H1 (cell line): Measurements from ENCODE around the gene S1PR3. TPM values are rescaled to one million over a fixed set of nuclear protein-coding genes. Genes with fewer than 3 reads are reported as not detected.

Source experiments
- CTCF ChIA-PET: fragments of 300-600 bp; sonication (Branson Sonifier 250); formaldehyde crosslinking; loops from one replicate; lab custom pipeline; 2021; ENCODE audit not compliant: partially characterized antibody; lab: Charles Lee
- POLR2A ChIA-PET: fragments of 300-600 bp; sonication (Branson Sonifier 250); formaldehyde crosslinking; loops from one replicate; lab custom pipeline; 2021; ENCODE audit warnings: inconsistent platforms; ENCODE audit not compliant: partially characterized antibody; lab: Charles Lee
- DNase-seq, 2 experiments: peaks; one replicate each; pipeline versions ENCODE4 v3.0.0 to v3.0.0-alpha.2; 2010 to 2022; ENCODE audit warnings: low spot score in 2 of 2, low read depth in 1 of 2, mixed read lengths in 1 of 2
- FAIRE-seq: peaks from 2 replicates; lab custom pipeline; 2011; peaks lifted over from hg19 to GRCh38; lab: Jason Lieb, UNC
- H2AFZ ChIP-seq: 2 replicates; pipeline ENCODE4 v1.8.1; 2012; ENCODE audit warnings: low read length, inconsistent platforms
- H2AK5ac ChIP-seq: 2 replicates; pipeline ENCODE4 v1.6.1; 2013; ENCODE audit warnings: low read depth, low read length
- H2BK120ac ChIP-seq: replicated peaks from 2 replicates; pipeline ENCODE3; 2013; ENCODE audit warnings: low read depth, low read length, inconsistent platforms
- H2BK12ac ChIP-seq: 2 replicates; pipeline ENCODE4 v1.6.1; 2013; ENCODE audit warnings: low read depth, low read length
- H2BK15ac ChIP-seq: 2 replicates; pipeline ENCODE4 v1.6.1; 2013; ENCODE audit warnings: low read length
- H2BK20ac ChIP-seq: 2 replicates; pipeline ENCODE4 v1.6.1; 2013; ENCODE audit warnings: low read length
- H2BK5ac ChIP-seq: 2 replicates; pipeline ENCODE4 v1.6.1; 2013; ENCODE audit warnings: low read depth, low read length
- H3K14ac ChIP-seq: 2 replicates; pipeline ENCODE4 v1.6.1; 2013; ENCODE audit warnings: inconsistent platforms; ENCODE audit not compliant: insufficient read length
- H3K18ac ChIP-seq: 2 replicates; pipeline ENCODE4 v1.6.1; 2013; ENCODE audit warnings: low read length; ENCODE audit errors: extremely low read depth
- H3K23ac ChIP-seq: 2 replicates; pipeline ENCODE4 v1.6.1; 2013; ENCODE audit warnings: inconsistent platforms; ENCODE audit not compliant: insufficient read length
- H3K23me2 ChIP-seq: 2 replicates; pipeline ENCODE4 v1.6.1; 2013; ENCODE audit warnings: low read depth, low read length
- H3K27ac ChIP-seq: 2 replicates; pipeline ENCODE4 v1.6.1; 2011; ENCODE audit warnings: low read depth, low read length, inconsistent platforms
- H3K27me3 ChIP-seq, 4 experiments: replicated peaks in 1 of 4; 1 replicate in 1 of 4; 2 replicates in 3 of 4; pipeline versions ENCODE4 v1.6.1 to v1.8.1; 2011 to 2013; ENCODE audit warnings: low read length in 3 of 4, mild to moderate bottlenecking in 3 of 4, inconsistent platforms in 2 of 4, mixed read lengths in 2 of 4, moderate library complexity in 1 of 4; ENCODE audit not compliant: control insufficient read depth in 3 of 4, insufficient read depth in 3 of 4; ENCODE audit errors: extremely low read depth in 1 of 4
- H3K36me3 ChIP-seq, 4 experiments: 2 replicates each; pipeline versions ENCODE4 v1.6.1 to v1.8.1; 2011 to 2013; ENCODE audit warnings: mild to moderate bottlenecking in 4 of 4, low read length in 3 of 4, moderate library complexity in 2 of 4, control low read depth in 1 of 4, inconsistent platforms in 1 of 4; ENCODE audit not compliant: insufficient read depth in 4 of 4, control insufficient read depth in 2 of 4
- H3K4ac ChIP-seq: replicated peaks from 2 replicates; pipeline ENCODE3; 2013; ENCODE audit warnings: low read length, low read depth, mixed read lengths, inconsistent platforms; ENCODE audit not compliant: insufficient read length
- H3K4me1 ChIP-seq, 4 experiments: replicated peaks in 1 of 4; 1 replicate in 1 of 4; 2 replicates in 3 of 4; pipeline versions ENCODE4 v1.6.1 to v1.8.1; 2011 to 2013; ENCODE audit warnings: low read length in 3 of 4, inconsistent platforms in 2 of 4, mixed read lengths in 1 of 4; ENCODE audit not compliant: insufficient read depth in 4 of 4, control insufficient read depth in 3 of 4
- H3K4me2 ChIP-seq, 2 experiments: 2 replicates each; pipeline versions ENCODE4 v1.6.1 to v1.8.1; 2011 to 2013; ENCODE audit warnings: low read depth in 2 of 2, low read length in 2 of 2, control low read depth in 1 of 2, inconsistent platforms in 1 of 2, mild to moderate bottlenecking in 1 of 2; ENCODE audit not compliant: insufficient read depth in 1 of 2
- H3K4me3 ChIP-seq, 4 experiments: fragments of 200-600, 300-600 bp in 1 of 4; sonication (generic), shearing (Covaris generic), sonication (Bioruptor Twin) in 1 of 4; 2 replicates each; pipeline versions ENCODE4 v1.5.1 to v1.8.1; 2011 to 2016; ENCODE audit warnings: low read length in 4 of 4, low read depth in 3 of 4, control low read depth in 2 of 4, inconsistent platforms in 2 of 4, mild to moderate bottlenecking in 2 of 4, mixed read lengths in 1 of 4, moderate library complexity in 1 of 4; ENCODE audit not compliant: insufficient read depth in 2 of 4; ENCODE audit errors: extremely low read depth in 1 of 4
- H3K56ac ChIP-seq: replicated peaks from 2 replicates; pipeline ENCODE3; 2013; ENCODE audit warnings: low read depth, mild to moderate bottlenecking, mixed read lengths, low read length, inconsistent platforms; ENCODE audit not compliant: insufficient read length
- H3K79me1 ChIP-seq: 2 replicates; pipeline ENCODE4 v1.6.1; 2013; ENCODE audit warnings: low read depth, low read length, control low read depth
- H3K79me2 ChIP-seq, 2 experiments: 2 replicates each; pipeline versions ENCODE4 v1.6.1 to v1.8.1; 2012 to 2013; ENCODE audit warnings: low read length in 2 of 2, mild to moderate bottlenecking in 2 of 2, inconsistent platforms in 1 of 2; ENCODE audit not compliant: insufficient read depth in 2 of 2, control insufficient read depth in 1 of 2
- H3K9ac ChIP-seq, 4 experiments: replicated peaks in 1 of 4; 1 replicate in 1 of 4; 2 replicates in 3 of 4; pipeline versions ENCODE4 v1.6.1 to v1.8.1; 2011 to 2013; ENCODE audit warnings: low read depth in 3 of 4, low read length in 3 of 4, control low read depth in 2 of 4, mild to moderate bottlenecking in 2 of 4, moderate library complexity in 2 of 4, inconsistent platforms in 1 of 4; ENCODE audit errors: extremely low read depth in 1 of 4
- H3K9me3 ChIP-seq, 2 experiments: 2 replicates each; pipeline versions ENCODE4 v1.6.1 to v1.8.1; 2012 to 2013; ENCODE audit warnings: mild to moderate bottlenecking in 2 of 2, moderate library complexity in 2 of 2, control low read depth in 1 of 2, inconsistent platforms in 1 of 2, low read depth in 1 of 2, low read length in 1 of 2, mixed read lengths in 1 of 2; ENCODE audit not compliant: insufficient read depth in 2 of 2
- H4K20me1 ChIP-seq, 2 experiments: replicated peaks in 1 of 2; 2 replicates each; pipeline versions ENCODE3 to v1.8.1; 2011 to 2013; ENCODE audit warnings: inconsistent platforms in 2 of 2, low read length in 2 of 2, mild to moderate bottlenecking in 1 of 2; ENCODE audit not compliant: insufficient read depth in 2 of 2, control insufficient read depth in 1 of 2
- H4K5ac ChIP-seq: 2 replicates; pipeline ENCODE4 v1.6.1; 2013; ENCODE audit warnings: low read length, low read depth, mixed read lengths, inconsistent platforms; ENCODE audit not compliant: insufficient read length
- H4K8ac ChIP-seq: 2 replicates; pipeline ENCODE4 v1.8.0; 2013; ENCODE audit warnings: mild to moderate bottlenecking, moderate library complexity, low read length, inconsistent platforms; ENCODE audit not compliant: insufficient read depth; ENCODE audit errors: extremely low read depth
- H4K91ac ChIP-seq: replicated peaks from 2 replicates; pipeline ENCODE3; 2013; ENCODE audit warnings: low read length, mixed read lengths, inconsistent platforms; ENCODE audit not compliant: insufficient read length
- MAFK ChIP-seq: IDR thresholded peaks from 2 replicates; pipeline ENCODE4 v1.6.1; 2012; ENCODE audit warnings: low read depth, mild to moderate bottlenecking, improper control_type of control experiment, low read length
- TCF12 ChIP-seq: IDR thresholded peaks from 2 replicates; pipeline ENCODE4 v1.6.1; 2011; ENCODE audit warnings: low read depth, mild to moderate bottlenecking, low read length
- WGBS, 2 experiments: shearing (Covaris generic) in 1 of 2; methylation state at CpG; one replicate each; pipeline versions ENCODE4 v1.1.6 to v1.1.7; 2013 to 2015; ENCODE audit warnings: low lambda C conversion rate in 2 of 2, mixed read lengths in 2 of 2, inconsistent platforms in 1 of 2, low coverage in 1 of 2, missing lambda C conversion rate in 1 of 2; ENCODE audit not compliant: insufficient replicate concordance in 2 of 2, insufficient coverage in 1 of 2, insufficient read length in 1 of 2; ENCODE audit errors: extremely low coverage in 1 of 2, missing lambda C conversion rate in 1 of 2; 5-methylcytosine and 5-hydroxymethylcytosine counted together
- polyA plus RNA-seq, 7 experiments: library from polyadenylated mRNA; depleted of rRNA in 3 of 7; stranded (reverse) in 5 of 7; unstranded in 2 of 7; fragments of >200 nt in 5 of 7; fragments of 200-250 nt in 2 of 7; gene quantifications; 1 replicate in 5 of 7; 2 replicates in 1 of 7; 4 replicates in 1 of 7; pipeline versions ENCODE4 v1.2.1 to v1.2.3, GENCODE V29; 2011 to 2013; ENCODE audit warnings: missing spikeins in 2 of 7, mixed read lengths in 2 of 7
- total RNA-seq: library from RNA; stranded (reverse); fragmentation: NEBNext Ultra II Directional; extraction: Animal tissue kit (Norgen Biotek cat#: 25700); gene quantifications from 2 replicates; pipeline ENCODE4 v1.2.1, GENCODE V29; 2021

S1PR3 gene
- total and polyA plus RNA-seq, 2 of the 8 experiments (the other 6 are each of a cell fraction or from before 2014, with no cell fraction given) = 3.7 to 6.4 TPM

DNA sequence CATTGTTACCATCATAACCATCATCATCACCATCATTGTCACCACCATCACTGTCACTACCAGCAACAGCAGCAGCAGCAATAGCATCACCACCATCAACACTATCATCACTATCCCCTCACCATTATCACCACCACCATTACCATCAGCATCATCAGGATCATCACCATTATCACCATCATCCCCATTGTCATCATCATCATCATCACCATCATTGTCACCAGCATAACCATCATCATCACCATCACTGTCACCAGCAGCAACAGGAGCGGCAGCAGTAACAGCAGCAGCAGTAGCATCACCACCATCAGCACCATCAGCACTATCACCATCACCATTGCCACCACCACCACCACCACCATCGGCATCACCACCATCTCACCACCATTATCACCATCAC, 48.4 kb downstream of the S1PR3 start:
- Histone ChIP-seq H4K8ac (no peak overlapping the region), H3K23me2 (peaks cover 7% of the 10 kb centered on the region; the same call in 1 of the 2 replicates), H3K27ac (no peak overlapping the region), H3K27me3 (no peaks in the 10 kb centered on the region), H3K9me3 (no peaks in the 10 kb centered on the region), H3K14ac (peak overlapping the region; percentile 90), H2BK15ac (no peak overlapping the region), H3K4me3 (no peak overlapping the region), H2BK5ac (peak overlapping the region; percentile 54; the same call in 1 of the 2 replicates), H4K5ac (no peak overlapping the region), H2BK20ac (no peak overlapping the region), H2BK120ac (no peak overlapping the region), H3K36me3 (no peaks in the 10 kb centered on the region; a peak in 1 of 8 replicates), H3K18ac (no peak overlapping the region), H3K9ac (no peak overlapping the region), H4K20me1 (peaks cover 0 to 8% of the 10 kb centered on the region in 2 experiments), H3K4ac (peak overlapping the region; percentile 75), H3K23ac (no peak overlapping the region), H2AK5ac (peak overlapping the region; percentile 15; the same call in 1 of the 2 replicates), H3K79me1 (no peaks in the 10 kb centered on the region), H4K91ac (no peak overlapping the region), H3K4me2 (no peak overlapping the region), H3K4me1 (no peaks in the 10 kb centered on the region), H2BK12ac (no peak overlapping the region; the same call in 1 of the 2 replicates), H3K56ac (peak overlapping the region; percentile 98), H3K79me2 (no peaks in the 10 kb centered on the region), H2AFZ (no peak overlapping the region)
- TF ChIP-seq TCF12 (no peak), MAFK (no peak)
- ChIA-PET POLR2A (no interaction called here), CTCF (no interaction called here)
- FAIRE-seq = no peak
- no peak for DNase-seq
- WGBS, 2 experiments = 85% methylated on average over 2 of the region's 2 CpGs; no CpG with 5 or more reads in 1 of the 2 experiments
